Ectodermal cell (in vitro differentiated cells): ENCODE data around the gene CASKIN1.
A peak's percentile ranks its signal among the peaks of the same experiment; 100 is the strongest.

ENCODE experiments used
- H3K27ac ChIP-seq: 2 replicates; pipeline ENCODE4 v1.7.0; 2013; ENCODE audit warnings: mild to moderate bottlenecking, low read depth, low read length; ENCODE audit not compliant: insufficient read depth, poor library complexity, severe bottlenecking
- H3K27me3 ChIP-seq: 2 replicates; pipeline ENCODE4 v1.7.0; 2013; ENCODE audit warnings: mild to moderate bottlenecking, low read length; ENCODE audit not compliant: insufficient read depth, control insufficient read depth, poor library complexity, severe bottlenecking
- H3K36me3 ChIP-seq: one replicate; pipeline ENCODE4 v1.7.0; 2013; ENCODE audit warnings: low read length; ENCODE audit not compliant: control insufficient read depth, insufficient read depth
- H3K4me1 ChIP-seq: one replicate; pipeline ENCODE4 v1.7.0; 2013; ENCODE audit warnings: low read length; ENCODE audit not compliant: control insufficient read depth, insufficient read depth
- H3K4me3 ChIP-seq: 2 replicates; pipeline ENCODE4 v1.7.0; 2013; ENCODE audit warnings: low read depth, low read length, control low read depth; ENCODE audit not compliant: insufficient read depth
- H3K9me3 ChIP-seq: 2 replicates; pipeline ENCODE4 v1.7.0; 2013; ENCODE audit warnings: mild to moderate bottlenecking, low read length, moderate library complexity; ENCODE audit not compliant: control insufficient read depth
- WGBS, 2 experiments: methylation state at CpG; one replicate each; pipeline ENCODE4 v1.1.7; 2013; ENCODE audit warnings: missing lambda C conversion rate in 2 of 2; 5-methylcytosine and 5-hydroxymethylcytosine counted together

CASKIN1 gene

GRCh38 chr16:2223221-2223941 is 27.0 kb upstream of the CASKIN1 start, which contains the start of gene E4F1:
TSS of gene E4F1 (plus strand) at chr16:2223591. CDS start at chr16:2223614, 23 bp downstream.
- Histone ChIP-seq H3K27ac (no peak within 1 kb of the TSS), H3K4me3 (peak within 1 kb of the TSS; percentile 97), H3K4me1 (no peaks in the 10 kb centered on the region), H3K9me3 (no peaks in the 10 kb centered on the region), H3K27me3 (no peaks in the 10 kb centered on the region), H3K36me3 (peaks cover 4% of the 10 kb centered on the region)
- WGBS, 2 experiments: 0% methylated on average over 82 of the region's 82 CpGs

GRCh38 chr16:2216330-2216729 is 19.9 kb upstream of the CASKIN1 start:
- H3K27me3 ChIP-seq: no peaks in the 10 kb centered on the region
- H3K4me1 ChIP-seq: peaks cover 12% of the 10 kb centered on the region
- no peak overlapping the region for H3K4me3 ChIP-seq
- 97 to 100% methylated on average over 4 of the region's 4 CpGs for WGBS, 2 experiments
- peaks cover 8% of the 10 kb centered on the region for H3K36me3 ChIP-seq
- no peak overlapping the region for H3K27ac ChIP-seq
- no peaks in the 10 kb centered on the region for H3K9me3 ChIP-seq

GRCh38 chr16:2214719-2214968 is 18.2 kb upstream of the CASKIN1 start, which contains the start of gene PGP:
TSS of gene PGP (minus strand) at chr16:2214840. CDS start at chr16:2214777, 63 bp downstream.
- Histone ChIP-seq H3K36me3 (peaks cover 8% of the 10 kb centered on the region), H3K27ac (peak within 1 kb of the TSS; percentile 91), H3K27me3 (no peaks in the 10 kb centered on the region), H3K4me3 (peak within 1 kb of the TSS; percentile 88), H3K9me3 (no peaks in the 10 kb centered on the region), H3K4me1 (peaks cover 12% of the 10 kb centered on the region)
- WGBS, 2 experiments: 0% methylated on average over 48 of the region's 48 CpGs

- Histone ChIP-seq H3K9me3 (no peaks in the 10 kb centered on the region), H3K4me3 (peak overlapping the region; percentile 88)
These were observed 17.7 kb upstream of the CASKIN1 start for GRCh38 chr16:2213817-2214718.

GRCh38 chr16:2212362-2213324 is 16.2 kb upstream of the CASKIN1 start:
- Histone ChIP-seq H3K27me3 (no peaks in the 10 kb centered on the region), H3K9me3 (no peaks in the 10 kb centered on the region), H3K36me3 (peaks cover 19% of the 10 kb centered on the region), H3K27ac (no peak overlapping the region), H3K4me1 (peaks cover 12% of the 10 kb centered on the region), H3K4me3 (peak overlapping the region; percentile 88)
- WGBS, 2 experiments: 89 to 90% methylated on average over 19 of the region's 19 CpGs

More at GRCh38 chr16:2213817-2214718, 17.7 kb upstream of the CASKIN1 start:
- Histone ChIP-seq H3K4me1 (peaks cover 12% of the 10 kb centered on the region), H3K27ac (peak overlapping the region; percentile 47), H3K27me3 (no peaks in the 10 kb centered on the region), H3K36me3 (peaks cover 8% of the 10 kb centered on the region)
- 1% methylated on average over 98 of the region's 98 CpGs for WGBS, 2 experiments

- Histone ChIP-seq H3K36me3 (peaks cover 25% of the 10 kb centered on the region), H3K27me3 (no peaks in the 10 kb centered on the region), H3K4me1 (peaks cover 12% of the 10 kb centered on the region), H3K27ac (no peak overlapping the region), H3K9me3 (no peaks in the 10 kb centered on the region), H3K4me3 (no peak overlapping the region)
- 90 to 91% methylated on average over 11 of the region's 11 CpGs for WGBS, 2 experiments
These were observed 15.5 kb upstream of the CASKIN1 start for GRCh38 chr16:2211923-2212347.

GRCh38 chr16:2210386-2211365 is 14.3 kb upstream of the CASKIN1 start, which contains the start of gene BRICD5:
TSS of gene BRICD5 (minus strand) at chr16:2210863. CDS start at chr16:2210833, 30 bp downstream.
- 87 to 89% methylated on average over 24 of the region's 24 CpGs for WGBS, 2 experiments
- peaks cover 12% of the 10 kb centered on the region for H3K4me1 ChIP-seq
- H3K27ac ChIP-seq: no peak within 1 kb of the TSS
- H3K27me3 ChIP-seq: no peaks in the 10 kb centered on the region
- H3K9me3 ChIP-seq: no peaks in the 10 kb centered on the region
- H3K36me3 ChIP-seq: peaks cover 28% of the 10 kb centered on the region
- no peak within 1 kb of the TSS for H3K4me3 ChIP-seq

GRCh38 chr16:2210009-2210332 is 13.6 kb upstream of the CASKIN1 start:
- H3K27me3 ChIP-seq: no peaks in the 10 kb centered on the region
- H3K36me3 ChIP-seq: peaks cover 28% of the 10 kb centered on the region
- no peaks in the 10 kb centered on the region for H3K9me3 ChIP-seq
- 93 to 95% methylated on average over 17 of the region's 17 CpGs for WGBS, 2 experiments
- no peak overlapping the region for H3K4me3 ChIP-seq
- H3K27ac ChIP-seq: no peak overlapping the region
- H3K4me1 ChIP-seq: peaks cover 12% of the 10 kb centered on the region
